Mammary epithelial cell (primary cell): Measurements from ENCODE around the gene RITA1.

Source experiments
- CTCF ChIP-seq, 2 donors: IDR thresholded peaks in 1 of 2; conservative IDR thresholded peaks in 1 of 2; 2 replicates each; pipeline ENCODE4 v1.5.1; 2011 to 2012; ENCODE audit warnings: inconsistent platforms in 2 of 2, low read length in 2 of 2, mild to moderate bottlenecking in 2 of 2, control low read depth in 1 of 2, low read depth in 1 of 2; ENCODE audit not compliant: insufficient read depth in 1 of 2; ENCODE audit errors: extremely low read depth in 1 of 2
- EZH2 ChIP-seq: IDR thresholded peaks from 2 replicates; pipeline ENCODE4 v1.6.1; 2012; ENCODE audit warnings: low read length, inconsistent platforms, borderline replicate concordance

DNA sequence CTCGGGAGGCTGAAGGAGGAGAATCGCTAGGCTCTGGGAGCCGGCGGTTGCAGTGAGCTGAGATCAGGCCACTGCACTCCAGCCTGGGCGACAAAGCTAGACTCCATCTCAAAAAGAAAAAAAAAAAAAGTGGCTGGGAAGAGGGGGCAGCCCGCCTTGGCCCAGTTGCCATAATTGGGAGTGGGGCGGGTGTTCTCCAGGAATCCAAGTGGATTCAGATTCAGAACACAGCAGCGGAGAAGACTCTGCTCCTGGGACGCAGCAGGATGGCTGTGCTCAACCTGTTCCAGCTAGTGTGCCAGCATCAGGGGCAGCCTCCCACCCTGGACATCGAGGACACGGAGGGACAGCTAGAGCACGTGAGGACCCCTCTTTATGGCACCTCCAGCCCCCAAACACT lies 30.5 kb upstream of the RITA1 start:
- no peak for TF ChIP-seq CTCF (conservative IDR thresholded peaks at IDR 0.05 in 1 of 2, IDR thresholded peaks at IDR 0.05 in 1 of 2; ENCODE audit: extremely low read depth in 1 of 2, insufficient read depth in 1 of 2, low read depth in 1 of 2, low read length in 2 of 2)
- no peak for TF ChIP-seq EZH2
